Measurements from ENCODE around the gene TFAM.

DNA sequence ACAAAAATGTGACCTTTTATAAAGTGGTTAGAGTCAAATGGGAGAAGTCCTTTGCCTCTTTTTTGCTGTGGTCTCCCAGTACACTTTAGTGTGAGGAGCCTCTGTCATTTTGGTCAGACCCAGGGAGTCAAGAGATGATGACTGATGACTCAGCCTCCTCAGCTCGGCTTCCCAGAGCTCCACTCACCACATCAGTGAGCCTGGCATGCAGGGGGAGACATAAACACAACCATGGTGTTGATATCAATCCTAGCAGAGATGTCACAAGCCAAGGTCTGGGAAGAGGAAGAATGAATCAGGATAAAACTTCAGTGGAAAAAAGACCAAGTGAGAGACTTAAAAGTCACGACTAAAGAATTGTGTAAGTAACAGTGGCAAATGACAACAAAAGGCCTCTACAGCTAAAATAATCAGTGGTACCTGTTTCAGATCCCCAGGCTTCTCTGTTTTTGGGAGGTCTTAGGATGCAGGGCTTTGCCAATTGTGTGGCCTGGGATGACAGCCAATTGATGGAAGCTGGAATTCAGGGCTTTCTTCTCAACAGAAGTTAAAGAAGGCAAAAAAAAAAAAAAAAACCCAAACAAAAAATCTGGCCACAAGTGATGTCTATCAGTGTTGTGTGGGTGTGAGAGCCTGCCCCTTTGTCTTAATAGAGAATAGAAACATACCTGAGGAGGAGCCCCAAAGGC is 50.2 kb downstream of the TFAM start:
- TF ChIP-seq, protein P1, sequence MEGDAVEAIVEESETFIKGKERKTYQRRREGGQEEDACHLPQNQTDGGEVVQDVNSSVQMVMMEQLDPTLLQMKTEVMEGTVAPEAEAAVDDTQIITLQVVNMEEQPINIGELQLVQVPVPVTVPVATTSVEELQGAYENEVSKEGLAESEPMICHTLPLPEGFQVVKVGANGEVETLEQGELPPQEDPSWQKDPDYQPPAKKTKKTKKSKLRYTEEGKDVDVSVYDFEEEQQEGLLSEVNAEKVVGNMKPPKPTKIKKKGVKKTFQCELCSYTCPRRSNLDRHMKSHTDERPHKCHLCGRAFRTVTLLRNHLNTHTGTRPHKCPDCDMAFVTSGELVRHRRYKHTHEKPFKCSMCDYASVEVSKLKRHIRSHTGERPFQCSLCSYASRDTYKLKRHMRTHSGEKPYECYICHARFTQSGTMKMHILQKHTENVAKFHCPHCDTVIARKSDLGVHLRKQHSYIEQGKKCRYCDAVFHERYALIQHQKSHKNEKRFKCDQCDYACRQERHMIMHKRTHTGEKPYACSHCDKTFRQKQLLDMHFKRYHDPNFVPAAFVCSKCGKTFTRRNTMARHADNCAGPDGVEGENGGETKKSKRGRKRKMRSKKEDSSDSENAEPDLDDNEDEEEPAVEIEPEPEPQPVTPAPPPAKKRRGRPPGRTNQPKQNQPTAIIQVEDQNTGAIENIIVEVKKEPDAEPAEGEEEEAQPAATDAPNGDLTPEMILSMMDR (IDR thresholded peaks at IDR 0.05), result no peak
- no peak for TF ChIP-seq ZFX (IDR thresholded peaks at IDR 0.05; ENCODE audit: borderline replicate concordance)

Data from 22Rv1 (cell line).